GM12892 (cell line): ENCODE measurements around the gene AUH.

Experiments used
- POLR2A ChIP-seq: IDR thresholded peaks from 2 replicates; pipeline ENCODE4 v1.6.1; 2011; ENCODE audit warnings: low read depth, low read length, control low read depth
- POLR2AphosphoS5 ChIP-seq: IDR thresholded peaks from 2 replicates; pipeline ENCODE4 v1.6.1; 2011; ENCODE audit warnings: low read depth, low read length, control low read depth
- TAF1 ChIP-seq: IDR thresholded peaks from 2 replicates; pipeline ENCODE4 v1.6.1; 2011; ENCODE audit warnings: low read depth, mild to moderate bottlenecking, control low read depth, low read length, borderline replicate concordance

DNA sequence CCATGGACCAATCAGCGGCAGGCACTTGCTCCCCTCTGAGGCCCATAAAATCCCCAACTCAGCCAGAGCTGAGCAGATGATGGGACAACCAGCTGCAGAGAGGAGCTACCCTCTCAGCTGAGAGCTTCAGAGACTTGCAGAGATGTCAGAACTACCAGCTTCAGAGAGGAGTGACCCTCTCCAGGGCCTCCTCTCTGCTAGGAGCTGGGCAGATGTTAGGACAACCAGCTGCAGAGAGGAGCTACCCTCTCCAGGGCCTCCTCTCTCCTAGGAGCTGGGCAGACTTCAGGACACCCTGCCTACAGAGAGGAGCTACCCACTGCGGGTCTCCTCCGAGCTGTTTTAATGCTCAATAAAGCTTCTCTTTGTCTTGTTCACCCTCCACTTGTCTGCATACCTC, 3.0 kb upstream of the AUH start:
- TF ChIP-seq POLR2AphosphoS5 (no peak), TAF1 (no peak), POLR2A (no peak)
